ENCODE measurements around the gene CLEC16A. TPM values are rescaled to one million over a fixed set of nuclear protein-coding genes. Genes with fewer than 3 reads are reported as not detected.
A peak's percentile ranks its signal among the peaks of the same experiment; 100 is the strongest.

CLEC16A gene
- total RNA-seq, 1 experiment from 2014 or later, result 13.4 TPM

DNA sequence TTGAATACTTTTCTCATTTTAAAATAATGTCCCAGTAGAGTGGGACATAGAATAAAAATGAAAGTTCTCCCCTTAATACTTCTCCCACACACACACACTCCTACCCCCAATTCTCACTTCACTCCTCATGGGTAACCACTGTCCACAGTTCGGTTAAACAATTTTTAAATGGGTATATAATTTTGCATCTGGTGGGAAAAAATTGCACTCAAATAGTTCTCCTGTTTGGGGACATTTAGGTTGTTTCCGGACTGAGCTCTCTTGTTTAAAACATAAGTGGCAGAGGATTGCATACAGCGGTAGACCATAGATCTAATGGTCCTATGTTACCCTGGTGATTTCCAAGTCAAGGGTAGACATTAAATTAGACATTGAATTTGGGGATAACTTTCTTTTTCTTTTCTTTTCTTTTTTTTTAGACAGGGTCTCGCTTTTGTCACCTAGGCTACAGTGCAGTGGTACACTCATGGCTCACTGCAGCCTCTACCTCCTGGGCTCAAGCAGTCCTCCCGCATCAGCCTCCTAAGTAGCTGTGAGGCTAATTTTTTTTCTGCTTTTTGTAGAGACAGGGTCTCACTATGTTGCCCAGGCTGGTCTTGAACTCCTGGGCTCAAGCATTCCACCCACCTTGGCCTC is 173.3 kb downstream of the CLEC16A start:
- no peak for DNase-seq (ENCODE audit: low read depth)

DNA sequence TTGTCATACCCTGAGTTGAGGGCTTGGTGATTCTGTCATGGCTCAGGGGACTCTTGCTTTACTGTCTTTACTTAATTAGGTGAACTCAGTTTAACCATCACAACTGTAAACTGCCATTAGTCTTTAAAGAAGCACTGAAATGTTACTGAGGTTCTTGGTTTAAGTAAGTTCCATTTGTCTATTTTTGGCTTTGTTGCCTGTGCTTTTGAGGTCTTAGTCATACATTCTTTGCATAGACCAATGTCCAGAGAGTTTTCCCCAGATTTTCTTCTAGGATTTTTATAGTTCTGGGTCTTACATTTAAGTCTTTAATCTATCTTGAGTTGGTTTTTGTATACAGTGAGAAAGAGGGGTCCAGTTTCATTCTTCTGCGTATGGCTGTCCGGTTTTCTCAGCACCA is 174.1 kb downstream of the CLEC16A start:
- DNase-seq (ENCODE audit: low read depth), result no peak

DNA sequence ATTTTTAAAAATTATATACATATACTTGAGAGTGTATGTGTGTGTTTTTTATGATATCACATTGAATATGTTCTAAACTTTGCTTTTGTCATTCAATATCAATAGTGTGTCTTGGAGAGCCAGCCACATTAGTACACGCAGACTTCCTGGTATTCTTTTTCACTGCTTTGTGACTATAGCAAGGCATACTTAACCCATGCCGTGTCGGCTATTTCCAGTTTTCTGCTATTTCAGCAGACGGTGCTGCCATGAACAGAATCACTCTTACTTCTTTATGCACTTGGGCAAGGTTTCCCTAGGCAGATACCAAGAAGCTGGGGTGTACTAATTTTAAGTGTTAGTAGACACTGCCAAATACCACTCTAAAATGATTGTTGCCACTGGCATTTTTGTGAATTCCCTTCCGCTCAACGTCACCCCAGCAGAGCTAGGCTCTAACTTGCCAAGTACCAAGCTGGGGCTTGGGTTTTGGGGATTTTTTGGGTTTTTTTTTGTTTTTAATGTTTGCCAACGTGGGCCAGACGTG is 176.8 kb downstream of the CLEC16A start:
- DNase-seq (ENCODE audit: low read depth), result no peak

DNA sequence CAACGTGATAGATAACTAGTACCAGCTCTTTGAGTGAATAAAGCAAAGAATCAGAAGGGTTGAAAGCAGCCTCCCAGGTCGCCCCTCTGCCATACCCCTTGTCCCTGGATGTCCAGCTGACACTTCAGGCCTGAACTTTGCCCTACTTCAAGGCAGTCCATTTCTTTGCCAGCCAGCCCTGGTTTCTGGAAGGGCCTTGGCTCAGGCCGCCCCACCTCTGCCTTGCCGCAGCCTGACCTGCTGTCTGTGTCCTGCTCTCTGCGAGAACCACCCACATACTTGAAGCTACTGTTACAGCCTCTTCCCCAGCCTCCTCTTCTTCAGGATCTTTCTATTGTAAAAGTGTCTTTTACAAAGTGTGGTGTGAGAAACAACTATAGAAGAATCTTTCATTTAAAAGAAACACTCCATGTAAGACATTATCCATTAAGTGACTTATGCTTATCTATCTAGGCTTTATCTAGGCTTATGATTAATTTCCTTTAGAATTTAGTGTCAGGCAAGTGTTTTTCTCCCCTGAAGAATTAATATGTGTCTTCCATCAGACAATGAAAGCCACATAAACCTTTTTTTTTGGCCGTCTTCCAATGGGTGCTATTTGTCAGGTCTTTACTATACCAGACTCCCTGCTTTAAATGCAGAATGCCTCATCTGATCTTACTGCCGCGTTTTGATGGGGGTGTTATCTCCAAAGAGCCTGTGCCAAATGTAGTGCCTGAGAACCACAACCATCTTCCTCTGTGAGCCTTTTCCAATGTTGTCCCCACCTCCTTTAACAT is 177.7 kb downstream of the CLEC16A start:
- no peak for DNase-seq (ENCODE audit: low read depth)

DNA sequence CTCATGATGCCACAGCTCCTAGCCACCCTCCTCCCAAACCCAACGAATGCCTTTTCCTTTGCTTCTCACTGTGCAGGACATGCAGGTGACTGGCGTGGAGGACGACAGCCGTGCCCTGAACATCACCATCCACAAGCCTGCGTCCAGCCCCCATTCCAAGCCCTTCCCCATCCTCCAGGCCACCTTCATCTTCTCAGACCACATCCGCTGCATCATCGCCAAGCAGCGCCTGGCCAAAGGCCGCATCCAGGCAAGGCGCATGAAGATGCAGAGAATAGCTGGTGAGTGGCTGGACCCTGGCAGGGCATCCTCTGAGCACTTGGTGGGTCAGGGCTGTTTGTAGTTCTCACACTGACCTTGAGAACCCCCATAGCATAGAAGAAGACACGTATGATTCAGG is 179.3 kb downstream of the CLEC16A start:
- DNase-seq (ENCODE audit: low read depth), result no peak

DNA sequence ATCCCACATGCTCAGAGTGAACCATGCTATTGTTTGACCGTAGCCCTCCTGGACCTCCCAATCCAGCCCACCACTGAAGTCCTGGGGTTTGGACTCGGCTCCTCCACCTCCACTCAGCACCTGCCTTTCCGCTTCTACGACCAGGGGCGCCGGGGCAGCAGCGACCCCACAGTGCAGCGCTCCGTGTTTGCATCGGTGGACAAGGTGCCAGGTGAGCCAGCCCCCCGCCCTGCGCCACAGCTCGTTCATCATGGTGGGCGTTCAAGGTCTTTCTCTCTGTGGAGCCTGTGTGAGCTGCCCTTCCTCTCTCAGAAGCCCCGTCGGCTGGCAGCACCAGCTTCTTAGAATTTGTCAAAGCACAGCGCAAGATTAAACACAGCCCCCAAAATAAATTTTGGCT is 181.6 kb downstream of the CLEC16A start:
- no peak for DNase-seq (ENCODE audit: low read depth)

DNA sequence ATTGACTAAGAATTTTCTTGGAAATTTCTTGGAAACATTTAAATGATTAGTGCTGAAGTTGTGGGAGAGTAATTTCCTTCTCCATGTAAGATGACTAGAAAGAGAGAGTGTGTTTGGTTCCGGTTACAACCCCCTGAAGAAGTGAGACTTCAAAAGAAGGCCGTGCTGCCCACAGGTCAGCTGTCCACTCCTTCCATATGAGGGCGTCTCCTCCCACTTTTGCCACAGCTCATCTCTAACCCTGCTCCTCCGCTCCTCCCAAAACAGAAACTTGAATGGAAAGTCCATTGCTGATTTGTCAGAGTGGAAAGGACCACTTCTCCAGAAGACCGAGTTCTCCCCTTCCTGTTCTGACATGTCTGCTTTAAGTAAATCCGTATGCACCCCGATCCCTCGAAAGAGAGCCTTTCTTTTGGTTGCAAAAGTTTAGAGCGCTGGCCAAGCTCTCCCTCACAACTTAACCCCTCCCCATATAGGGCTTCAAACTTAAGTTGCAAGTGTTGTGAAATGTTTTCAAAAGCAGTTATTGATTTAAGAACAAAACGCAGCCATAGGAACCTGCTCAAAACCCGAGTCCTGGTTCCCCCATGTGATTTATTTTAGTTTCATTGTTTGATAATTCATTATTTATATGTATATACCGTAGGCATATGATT is 182.2 kb downstream of the CLEC16A start:
- DNase-seq (ENCODE audit: low read depth), result no peak

DNA sequence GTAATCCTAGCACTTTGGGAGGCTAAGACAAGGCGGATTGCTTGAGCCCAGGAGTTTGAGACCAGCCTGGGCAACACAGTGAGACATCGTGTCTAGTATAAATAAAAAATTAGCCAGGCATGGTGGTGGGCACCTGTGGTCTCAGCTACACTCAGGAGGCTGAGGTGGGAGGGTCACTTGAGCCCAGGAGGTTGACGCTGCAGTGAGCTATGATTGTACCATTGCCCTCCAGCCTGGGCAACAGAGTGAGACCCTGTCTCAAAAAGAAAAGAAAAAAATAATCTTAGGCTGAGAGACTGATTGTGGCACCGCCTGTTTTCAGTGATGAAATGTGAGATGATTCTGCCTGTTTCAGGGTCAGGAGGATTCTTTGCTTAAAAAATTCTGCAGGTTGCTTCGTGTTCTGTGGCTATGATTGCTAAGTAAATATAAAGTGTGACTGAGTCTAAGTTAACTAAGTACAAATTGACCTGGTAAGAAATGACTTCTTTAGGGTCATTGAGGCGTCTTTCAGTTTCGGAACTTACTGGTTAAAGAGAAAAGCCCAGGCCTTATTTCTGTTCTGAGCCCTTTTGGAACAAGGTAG is 183.3 kb downstream of the CLEC16A start:
- no peak for DNase-seq (ENCODE audit: low read depth)

DNA sequence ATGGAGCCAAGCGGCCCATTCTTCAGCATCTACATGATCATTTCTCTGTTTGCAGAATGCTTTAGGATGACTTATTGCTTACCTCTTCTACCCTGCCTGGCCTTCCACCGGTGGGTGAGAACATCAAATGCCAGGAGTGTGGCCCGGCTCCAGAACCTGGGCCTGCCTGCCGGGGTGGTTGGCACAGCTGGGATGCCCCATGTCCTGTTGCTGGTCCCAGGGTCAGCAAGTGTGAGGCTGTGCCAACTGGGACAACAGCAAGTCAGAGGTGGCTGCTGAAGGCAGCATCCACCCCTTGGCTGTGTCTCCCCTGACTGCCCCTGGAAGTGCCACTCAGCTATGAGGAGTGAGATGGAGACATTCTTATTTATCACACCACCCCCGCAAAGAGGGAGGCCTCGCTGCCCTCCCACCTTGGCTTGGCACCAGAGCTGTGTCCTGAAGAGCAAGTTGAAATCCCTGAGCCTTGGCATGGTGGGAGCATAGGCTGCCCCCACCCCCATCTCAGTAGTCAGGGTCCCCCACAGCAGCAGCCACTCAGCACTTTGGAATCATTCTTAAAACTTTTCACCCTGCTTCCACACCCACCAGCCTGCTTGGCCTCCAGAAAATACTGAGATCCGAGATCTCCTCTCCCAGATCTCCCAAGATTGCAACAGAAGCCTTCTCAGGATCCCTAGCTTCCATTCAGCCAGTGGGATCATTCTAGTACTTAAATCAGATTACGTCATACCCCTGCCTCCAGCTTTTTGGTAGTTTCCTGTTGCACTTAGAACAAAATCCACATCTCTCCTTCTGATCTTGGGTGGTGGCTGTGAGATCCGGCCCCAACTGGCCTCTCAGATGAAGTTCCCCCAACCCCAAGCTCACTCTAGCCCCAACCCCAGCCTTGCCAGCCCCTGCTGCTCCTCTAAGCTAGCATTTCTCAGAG is 184.1 kb downstream of the CLEC16A start:
- peak; percentile 52 for DNase-seq (ENCODE audit: low read depth)

DNA sequence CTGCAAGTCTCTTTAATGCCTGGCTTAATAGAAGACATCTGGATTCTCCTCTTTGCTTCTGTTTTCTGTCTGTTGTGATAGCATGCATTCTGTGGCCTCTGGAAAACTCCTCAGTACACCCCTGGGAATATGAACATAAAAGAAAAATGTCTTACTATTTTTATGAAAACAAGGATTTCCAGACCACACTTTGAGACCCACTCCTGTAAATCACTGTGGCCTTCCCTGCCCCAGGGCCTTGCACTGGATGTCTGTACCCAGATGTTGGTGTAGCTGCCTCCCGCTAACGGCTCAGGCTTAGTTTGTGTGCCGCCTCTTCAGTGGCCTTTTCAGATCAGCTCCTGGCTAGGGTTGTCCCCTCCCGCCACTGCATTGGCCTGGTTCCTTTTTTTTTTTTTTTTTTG is 185.0 kb downstream of the CLEC16A start:
- peak; percentile 42 for DNase-seq (ENCODE audit: low read depth)

DNA sequence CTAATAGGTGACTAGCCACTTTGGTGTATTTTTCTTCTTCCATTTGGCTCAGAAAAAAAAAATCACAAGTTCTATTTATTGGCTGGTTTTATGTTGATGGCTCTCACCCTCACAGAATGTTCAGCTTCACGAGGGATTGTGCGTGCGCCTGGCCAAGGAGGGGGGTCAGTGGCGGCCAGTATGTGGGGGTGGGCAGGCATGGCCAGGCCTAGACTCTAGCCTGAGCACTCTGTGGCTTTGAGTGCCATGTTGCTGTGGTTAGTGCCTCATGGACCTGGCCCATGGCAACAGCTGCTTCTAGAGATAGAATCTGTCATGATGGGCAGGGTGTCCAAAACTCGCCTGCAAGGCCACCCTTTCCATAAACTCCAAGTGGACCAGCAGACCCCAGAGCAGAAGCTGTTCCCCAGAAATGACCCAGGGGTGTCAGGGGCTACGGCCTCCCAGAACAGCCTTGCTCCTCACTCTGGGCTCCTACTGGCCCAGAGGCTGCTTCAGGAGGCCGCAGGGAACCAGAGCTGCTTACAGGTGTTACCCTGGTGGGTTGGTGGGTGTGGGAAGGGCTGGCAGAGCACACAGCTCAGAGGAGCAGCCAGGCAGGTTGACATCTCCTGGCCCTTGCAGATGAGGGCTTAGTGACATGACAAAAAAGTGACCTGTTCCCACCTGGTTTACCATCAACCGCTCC is 186.8 kb downstream of the CLEC16A start:
- DNase-seq (ENCODE audit: low read depth), result peak; percentile 67

DNA sequence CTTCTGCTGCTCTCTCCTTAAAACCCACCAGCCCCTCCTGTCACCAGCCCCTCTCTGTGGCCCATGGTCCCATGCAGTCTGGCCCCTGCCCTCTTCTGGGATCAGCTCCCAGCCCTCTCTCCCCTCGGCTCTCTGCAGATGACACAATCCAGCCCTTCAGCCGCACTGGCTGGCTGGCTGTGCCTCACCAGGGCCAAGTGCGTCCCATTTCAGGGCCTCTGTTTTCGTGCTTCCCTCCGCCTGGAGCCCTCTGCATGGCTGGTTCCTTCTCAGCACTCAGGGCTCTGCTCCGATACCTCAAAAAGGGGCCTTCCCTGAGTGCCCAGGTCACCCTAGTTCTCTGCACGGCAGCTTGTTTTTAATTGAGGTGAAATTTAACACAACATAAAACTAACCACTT is 187.3 kb downstream of the CLEC16A start:
- DNase-seq (ENCODE audit: low read depth), result no peak

DNA sequence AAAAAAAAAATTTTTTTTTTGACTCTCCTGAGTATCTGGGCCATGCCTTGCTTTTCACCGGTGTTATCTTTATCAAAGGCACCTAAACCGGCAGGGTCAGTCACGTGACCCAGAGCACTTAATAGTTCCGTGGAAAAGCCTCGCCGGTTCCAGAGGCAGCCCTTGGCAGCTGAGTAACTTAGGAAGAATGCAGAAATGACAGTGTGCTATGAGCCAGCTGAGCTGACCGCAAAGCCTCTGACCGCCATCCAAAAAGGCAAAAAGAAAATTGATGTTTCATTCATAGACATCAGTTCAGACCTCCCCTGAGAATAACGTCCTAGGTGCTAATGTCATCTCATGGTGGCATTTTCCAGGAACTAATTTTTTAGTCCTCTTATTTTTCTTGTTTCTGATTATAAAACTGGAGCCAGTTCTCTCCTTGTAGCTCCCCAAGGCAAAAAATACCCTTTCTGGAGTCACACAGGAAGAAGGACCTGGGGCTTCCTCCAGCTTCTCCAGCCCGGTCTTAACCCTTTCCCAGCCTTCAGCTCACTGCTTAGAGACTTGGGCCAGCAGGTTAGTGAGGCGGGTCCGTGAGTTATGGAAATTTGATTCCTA is 189.1 kb downstream of the CLEC16A start:
- peak; percentile 96 for DNase-seq (ENCODE audit: low read depth)

DNA sequence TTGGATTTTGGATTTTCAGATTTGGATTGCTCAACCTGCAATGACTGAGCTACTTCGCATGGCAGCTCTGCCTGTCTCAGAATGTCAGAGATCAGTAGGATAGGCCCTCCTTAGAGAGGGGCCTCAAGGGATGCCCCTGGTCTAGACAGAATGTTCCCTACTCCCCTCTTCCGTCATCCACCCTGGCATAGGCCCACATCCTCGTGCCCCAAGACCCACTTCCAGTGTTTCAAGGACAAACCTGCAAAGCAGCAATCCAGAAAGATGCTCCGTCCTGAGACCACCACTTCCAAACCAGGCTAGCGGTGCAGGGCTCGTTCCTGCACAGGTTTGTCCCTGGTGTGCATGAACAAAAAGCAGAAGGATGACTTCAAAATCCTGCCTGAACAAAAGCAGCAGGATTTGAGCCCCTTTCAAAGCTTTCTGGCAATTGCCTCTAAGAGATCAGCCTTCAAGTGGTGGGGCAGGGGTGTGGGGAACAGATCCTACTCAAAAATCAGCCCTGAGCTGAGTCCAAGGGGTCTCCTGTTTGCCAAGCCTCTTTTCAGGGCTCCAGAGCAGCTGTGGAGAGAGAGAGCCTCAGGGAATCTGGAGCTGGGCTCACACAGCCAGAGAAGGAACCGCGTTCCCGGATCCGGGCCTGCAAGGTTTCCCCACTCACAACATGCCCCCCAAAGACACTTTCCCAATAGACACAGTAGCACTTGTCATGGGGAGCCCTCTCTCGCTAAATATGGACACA is 190.5 kb downstream of the CLEC16A start:
- DNase-seq (ENCODE audit: low read depth), result no peak

DNA sequence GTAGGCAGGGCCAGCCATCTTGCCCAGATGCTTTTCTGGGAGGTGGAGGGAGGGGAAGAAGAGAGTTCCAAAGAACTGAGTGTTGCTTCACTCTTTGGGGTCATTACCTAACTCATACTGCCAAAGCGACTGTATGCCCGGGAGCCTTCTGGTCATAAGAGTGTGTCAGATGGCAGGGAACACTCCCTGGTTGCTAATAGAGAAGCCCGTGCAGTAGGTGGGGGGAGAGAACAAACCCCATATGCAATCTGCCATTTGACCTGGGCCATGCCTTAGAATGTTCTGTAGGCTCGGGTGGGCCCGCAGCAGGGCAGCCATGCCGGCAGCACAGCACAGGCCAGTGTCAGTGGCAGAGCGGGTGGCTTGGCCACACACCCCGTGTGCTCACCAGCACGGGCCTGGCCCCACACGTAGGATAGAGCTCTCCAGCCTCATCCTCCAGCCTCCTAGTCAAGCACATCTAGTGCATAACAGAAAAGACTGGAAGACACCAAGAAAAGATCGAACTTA is 191.2 kb downstream of the CLEC16A start:
- DNase-seq (ENCODE audit: low read depth), result peak; percentile 59

DNA sequence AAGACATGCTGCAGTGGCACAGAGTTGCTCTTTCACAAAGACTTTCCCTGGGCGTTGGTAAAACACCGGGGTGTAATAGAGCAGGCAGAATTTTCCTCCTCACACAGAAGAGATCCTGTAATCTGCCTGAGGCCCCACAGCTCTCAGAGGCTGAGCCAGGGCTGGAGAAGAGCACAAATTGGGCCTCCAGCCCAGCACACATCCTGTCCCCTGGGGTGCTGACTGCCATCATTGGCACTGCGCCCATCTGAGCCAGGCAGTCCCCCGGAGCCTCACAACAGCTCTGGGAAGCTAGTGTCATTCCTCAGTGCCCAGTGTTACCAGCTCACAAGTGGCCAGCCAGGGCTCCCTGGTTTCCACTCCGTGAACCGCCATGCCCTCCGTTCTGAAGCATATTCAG is 192.2 kb downstream of the CLEC16A start:
- peak; percentile 67 for DNase-seq (ENCODE audit: low read depth)

DNA sequence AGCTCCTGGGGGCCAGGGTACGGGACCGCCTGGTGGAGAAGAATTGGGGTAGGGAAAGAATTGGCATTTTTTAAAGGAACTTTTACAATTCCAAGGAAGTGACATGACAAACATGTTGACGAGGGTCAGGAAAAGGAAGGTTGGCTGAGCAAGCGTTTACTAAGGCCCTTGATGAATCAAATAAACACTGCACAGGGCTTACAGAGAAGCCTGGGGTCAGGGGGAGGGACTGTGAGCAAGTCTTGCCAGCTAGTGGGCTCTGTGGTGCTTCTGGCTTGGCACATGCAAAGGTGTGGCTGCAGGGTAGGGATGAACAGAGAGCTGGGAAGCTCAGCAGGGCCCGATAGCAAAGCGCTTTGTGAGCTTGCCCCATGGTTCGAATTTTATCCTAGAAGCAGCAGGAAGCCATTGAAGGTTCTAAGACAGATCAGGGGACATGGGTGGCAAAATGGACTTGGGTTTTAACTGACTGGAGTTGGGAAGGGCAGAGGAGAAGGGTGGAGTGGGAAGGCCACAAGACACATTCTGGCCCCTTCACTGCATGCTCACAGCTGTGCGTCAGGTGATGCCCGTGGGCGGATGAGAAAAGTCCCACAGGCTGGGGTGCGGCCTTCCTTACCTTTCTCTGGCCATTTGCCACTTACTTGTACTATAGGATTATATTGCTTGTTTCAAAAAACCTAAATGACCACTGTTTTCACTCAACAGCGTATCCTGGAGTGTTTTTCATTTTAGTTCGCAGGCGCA is 193.8 kb downstream of the CLEC16A start:
- DNase-seq (ENCODE audit: low read depth), result no peak

DNA sequence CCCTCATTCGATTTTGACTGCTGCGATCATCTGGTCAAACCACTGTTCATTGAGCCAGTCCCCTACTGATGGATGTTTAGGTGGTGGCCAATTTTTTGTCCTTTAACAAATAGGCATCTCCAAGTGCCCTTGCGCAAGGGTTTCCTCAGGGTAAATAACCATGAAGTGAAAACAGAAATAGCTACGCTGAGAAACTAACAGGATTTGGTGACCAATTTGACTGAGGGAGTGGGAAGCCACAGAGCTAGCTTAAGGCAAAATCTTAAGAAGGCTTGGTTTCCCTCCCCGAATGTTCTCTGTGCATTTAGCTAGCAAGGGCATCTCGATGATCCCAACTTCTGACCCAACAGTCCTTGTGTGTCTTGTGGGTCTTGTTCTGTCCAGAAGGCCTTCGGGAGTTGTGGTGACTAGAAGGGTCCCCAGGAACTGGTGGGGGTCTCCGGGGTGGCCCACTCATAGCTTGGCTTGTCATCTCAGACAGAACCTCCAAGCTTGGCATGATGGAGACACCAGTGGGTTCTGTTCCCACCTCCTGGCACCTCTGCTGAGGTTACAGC is 194.5 kb downstream of the CLEC16A start:
- no peak for DNase-seq (ENCODE audit: low read depth)

All from LHCN-M2 (cell line).